ENCODE results near the gene MMP17.
A peak's percentile ranks its signal among the peaks of the same experiment; 100 is the strongest.

Gene MMP17

DNA sequence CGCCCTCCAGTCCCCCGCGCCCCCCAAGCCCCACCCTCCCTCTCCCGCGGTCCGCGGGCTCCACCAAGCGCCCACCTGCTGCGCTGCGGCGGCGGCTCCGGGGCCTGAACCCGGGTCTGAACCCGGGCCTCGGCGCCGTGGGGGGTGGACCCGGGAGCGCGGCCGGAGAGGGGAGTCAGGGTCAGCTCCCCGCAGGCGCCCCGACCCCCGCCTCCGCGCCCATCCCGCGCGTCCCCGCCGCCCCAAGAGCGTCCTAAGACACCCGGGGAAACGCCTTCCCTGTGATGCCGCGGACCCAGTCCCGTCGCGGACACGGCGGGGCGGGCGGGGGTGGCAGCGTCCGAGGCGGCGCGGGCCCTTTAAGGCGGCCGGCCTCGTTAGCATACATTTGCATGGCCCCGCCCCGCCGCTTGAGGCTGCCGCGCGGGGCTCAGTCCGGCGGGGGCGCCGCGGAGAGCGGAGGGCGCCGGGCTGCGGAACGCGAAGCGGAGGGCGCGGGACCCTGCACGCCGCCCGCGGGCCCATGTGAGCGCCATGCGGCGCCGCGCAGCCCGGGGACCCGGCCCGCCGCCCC, at the start of gene MMP17:
MMP17 (plus strand) TSS at position 433 of the 574 bp plus-strand sequence; CDS start at position 535, 102 bp downstream.
- FAIRE-seq = no peak
- DNase-seq (ENCODE audit: insufficient read length, low spot score) = peak; percentile 70

- DNase-seq (ENCODE audit: insufficient read length, low spot score) (no peak), FAIRE-seq (no peak)
These were observed 49.2 kb upstream of the MMP17 start for GRCh38 chr12:131779027-131779426.

- no peak for FAIRE-seq
- no peak for DNase-seq (ENCODE audit: insufficient read length, low spot score)
These were observed 46.1 kb upstream of the MMP17 start for GRCh38 chr12:131782061-131782460.

- no peak for DNase-seq (ENCODE audit: insufficient read length, low spot score)
- peak; percentile 66 for FAIRE-seq
These were observed 44.2 kb upstream of the MMP17 start for GRCh38 chr12:131783915-131784541.

DNA sequence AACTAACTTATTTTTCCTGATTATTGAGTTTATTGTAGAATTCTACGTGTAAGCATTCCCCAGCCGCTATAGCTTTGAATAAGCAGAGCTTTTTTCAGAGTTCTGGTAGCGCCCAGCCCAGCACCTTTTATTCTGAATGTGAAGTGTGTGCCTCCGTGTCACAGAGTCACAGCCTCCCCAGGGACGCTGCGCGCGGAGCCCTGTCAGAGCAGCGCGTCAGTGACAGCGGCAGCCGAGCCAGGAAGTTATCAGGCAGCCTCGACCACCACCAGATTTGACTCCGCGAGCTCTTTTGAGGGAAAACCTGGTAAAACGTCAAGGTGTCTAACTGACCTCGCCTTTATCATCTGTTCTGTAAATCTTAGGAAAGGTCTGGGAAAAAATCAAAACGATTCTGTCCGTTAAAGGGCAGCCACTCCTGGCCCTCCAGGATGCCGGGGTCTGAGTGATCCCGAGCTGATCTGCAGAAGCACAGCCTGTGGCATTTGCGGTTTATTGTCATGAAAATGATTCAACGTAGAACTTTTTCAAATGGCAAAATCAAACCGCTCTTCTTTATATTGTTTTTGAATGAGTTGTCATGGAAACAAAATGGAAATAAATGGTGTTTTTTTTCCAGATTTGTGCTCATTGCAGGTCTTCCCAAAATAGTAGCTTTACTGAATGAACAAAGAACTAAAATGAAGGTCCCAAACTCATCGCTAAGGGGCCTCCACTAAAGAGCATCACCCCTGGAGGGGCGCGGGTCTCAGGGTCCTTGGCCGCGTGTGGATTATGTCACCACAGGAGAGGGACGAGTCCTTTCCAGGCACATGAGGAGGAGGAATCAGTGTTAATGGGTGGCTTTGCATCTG, 43.1 kb upstream of the MMP17 start:
- DNase-seq (ENCODE audit: insufficient read length, low spot score) (no peak), FAIRE-seq (no peak)

DNA sequence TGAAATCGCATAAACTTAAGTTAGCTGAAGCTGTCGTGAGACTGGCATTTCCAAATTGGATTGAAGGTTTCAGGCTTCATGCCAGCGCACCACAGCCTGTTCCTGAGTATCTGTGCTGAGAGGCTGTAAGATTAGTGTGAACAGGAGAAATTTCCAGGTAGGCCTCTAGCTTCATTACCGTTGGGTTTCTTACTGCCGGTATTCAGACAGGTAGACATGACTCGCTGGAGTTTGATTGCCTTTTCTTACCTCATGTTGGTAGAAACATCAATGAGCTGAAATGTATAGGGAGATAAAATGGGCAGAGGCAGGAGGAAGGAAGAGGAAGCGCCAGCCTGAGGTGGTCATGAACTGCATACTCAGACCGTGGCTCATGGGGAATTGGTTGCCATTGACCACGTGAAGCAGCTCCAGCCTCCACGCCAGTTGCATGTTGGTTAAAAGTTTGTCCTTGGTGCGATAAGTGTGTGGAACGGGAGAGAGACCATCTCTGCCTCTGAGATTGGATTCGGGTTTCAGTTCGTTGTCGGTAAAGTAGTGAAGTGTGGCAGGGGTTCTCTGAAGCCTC, 42.3 kb upstream of the MMP17 start:
- FAIRE-seq = no peak
- no peak for DNase-seq (ENCODE audit: insufficient read length, low spot score)

DNA sequence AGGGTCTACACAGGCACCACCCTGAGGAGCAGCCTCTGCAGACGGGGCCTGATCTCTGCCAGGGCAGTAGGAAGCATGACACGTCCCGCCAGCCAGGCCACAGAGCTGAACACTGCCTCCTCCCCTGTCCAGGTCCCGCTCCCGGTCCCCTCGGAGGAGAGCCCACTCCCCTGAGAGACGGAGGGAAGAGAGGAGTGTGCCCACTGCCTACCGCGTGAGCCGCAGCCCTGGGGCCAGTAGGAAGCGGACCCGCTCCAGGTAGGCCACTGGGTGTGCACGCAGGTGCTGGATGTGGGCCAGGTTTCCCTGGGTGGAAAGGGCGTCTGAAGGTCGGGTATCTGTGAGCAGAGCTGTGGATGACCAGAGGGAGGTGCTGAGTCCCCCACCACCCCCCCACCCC, 41.9 kb upstream of the MMP17 start:
- no peak for DNase-seq (ENCODE audit: insufficient read length, low spot score)
- FAIRE-seq = no peak

GRCh38 chr12:131787143-131787660, 41.0 kb upstream of the MMP17 start:
- no peak for FAIRE-seq

GRCh38 chr12:131788070-131788469, 40.1 kb upstream of the MMP17 start:
- FAIRE-seq (no peak), DNase-seq (ENCODE audit: insufficient read length, low spot score) (no peak)

More at GRCh38 chr12:131787143-131787660, 41.0 kb upstream of the MMP17 start:
- DNase-seq (ENCODE audit: insufficient read length, low spot score) = no peak

DNA sequence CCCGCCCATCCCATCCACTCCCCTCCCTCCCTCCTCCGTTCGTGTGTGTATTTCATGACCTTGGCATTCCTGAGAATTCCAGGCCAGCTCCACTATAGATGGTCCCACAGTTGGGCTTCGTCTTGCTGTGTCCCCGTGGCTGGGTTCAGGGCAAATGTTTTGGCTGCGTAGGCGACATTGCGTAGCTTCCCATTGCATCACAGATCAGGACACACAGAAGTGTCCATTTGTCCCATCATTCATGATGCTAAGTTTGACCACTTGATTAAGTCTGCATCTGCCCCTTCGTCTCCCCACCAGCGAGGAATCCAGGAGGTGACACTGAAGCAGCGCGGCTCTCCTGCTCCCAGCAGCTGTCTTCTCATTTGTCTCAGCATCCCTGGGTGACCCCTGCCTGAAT, 38.6 kb upstream of the MMP17 start:
- FAIRE-seq (no peak), DNase-seq (ENCODE audit: insufficient read length, low spot score) (no peak)

- FAIRE-seq = no peak
- no peak for DNase-seq (ENCODE audit: insufficient read length, low spot score)
These were observed 34.8 kb upstream of the MMP17 start for GRCh38 chr12:131793243-131794022.

DNA sequence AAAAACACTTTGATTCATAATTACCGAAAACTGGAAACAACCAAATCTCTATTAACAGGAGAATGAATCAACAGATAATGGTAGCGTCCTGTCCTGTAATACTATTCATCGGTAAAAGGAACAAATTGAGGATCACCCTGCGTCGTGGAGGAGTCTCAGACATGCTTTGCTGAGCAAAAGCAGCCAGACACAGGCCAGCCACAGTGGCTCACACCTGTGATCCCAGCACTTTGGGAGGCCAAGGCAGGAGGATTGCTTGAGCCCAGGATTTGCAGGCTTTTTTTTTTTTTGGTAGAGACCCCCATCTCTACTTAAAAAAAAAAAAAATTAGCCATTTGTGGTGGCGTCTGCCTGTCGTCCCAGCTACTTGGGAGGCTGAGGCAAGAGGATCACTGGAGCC, 34.1 kb upstream of the MMP17 start:
- DNase-seq (ENCODE audit: insufficient read length, low spot score) = no peak
- no peak for FAIRE-seq

DNA sequence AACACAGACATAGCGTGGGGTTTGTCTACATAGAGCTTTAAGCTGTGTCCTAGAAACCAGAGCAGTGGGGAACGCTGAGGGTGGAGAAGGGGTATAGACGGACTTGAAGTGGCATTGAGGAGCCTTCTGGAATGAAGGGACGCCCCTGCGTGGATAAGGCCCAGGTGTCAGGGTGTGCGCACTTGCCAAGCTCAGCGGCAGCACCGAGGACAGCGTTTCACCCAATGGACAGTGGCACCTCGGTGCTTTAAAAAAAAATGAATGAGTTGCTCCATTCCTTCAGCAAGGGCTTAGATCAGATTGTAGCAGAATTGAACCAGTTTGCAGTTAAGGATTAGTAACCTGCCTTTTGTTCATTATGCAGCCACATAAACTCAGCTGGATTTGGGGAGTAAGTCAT, 33.6 kb upstream of the MMP17 start:
- DNase-seq (ENCODE audit: insufficient read length, low spot score) (no peak), FAIRE-seq (no peak)

- FAIRE-seq (no peak), DNase-seq (ENCODE audit: insufficient read length, low spot score) (no peak)
These were observed 33.1 kb upstream of the MMP17 start for GRCh38 chr12:131795064-131795463.

- DNase-seq (ENCODE audit: insufficient read length, low spot score) = no peak
- no peak for FAIRE-seq
These were observed 32.3 kb upstream of the MMP17 start for GRCh38 chr12:131795690-131796410.

DNA sequence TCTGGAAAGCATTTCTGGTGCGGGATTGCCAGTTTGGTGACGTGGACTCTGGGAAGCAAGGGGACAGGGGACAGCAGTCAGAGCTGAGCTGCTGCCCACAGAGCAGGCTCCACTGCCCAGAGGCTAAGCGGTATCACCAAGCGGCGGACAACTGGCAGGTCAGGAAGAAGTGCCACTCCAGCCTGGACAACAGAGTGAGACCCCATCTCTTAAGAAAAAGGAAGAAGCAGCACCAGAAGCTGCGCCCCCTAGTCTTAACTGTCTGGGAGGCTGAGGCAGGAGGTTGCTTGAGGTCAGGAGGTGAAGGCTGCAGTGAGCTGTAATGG, 31.8 kb upstream of the MMP17 start:
- DNase-seq (ENCODE audit: insufficient read length, low spot score) (no peak), FAIRE-seq (no peak)

- FAIRE-seq (no peak), DNase-seq (ENCODE audit: insufficient read length, low spot score) (no peak)
These were observed 31.2 kb upstream of the MMP17 start for GRCh38 chr12:131796754-131797587.

DNA sequence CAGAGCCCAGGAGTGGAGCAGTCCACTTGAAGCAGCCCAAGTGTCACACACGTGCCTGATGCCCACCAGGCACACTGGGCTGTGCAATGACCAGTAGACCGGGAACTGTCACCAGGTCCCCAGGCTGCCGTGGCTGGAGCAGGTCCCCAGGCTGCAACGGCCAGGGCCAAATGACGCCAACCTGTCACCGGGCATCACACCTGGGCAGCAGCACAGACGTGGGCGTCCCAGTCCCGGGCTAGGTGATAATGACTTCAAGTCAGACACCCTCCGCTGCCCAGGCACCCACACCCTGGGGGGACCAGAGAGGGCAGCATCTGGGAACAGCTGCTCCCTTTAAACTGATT, 30.6 kb upstream of the MMP17 start:
- DNase-seq (ENCODE audit: insufficient read length, low spot score) = no peak
- FAIRE-seq = no peak

DNA sequence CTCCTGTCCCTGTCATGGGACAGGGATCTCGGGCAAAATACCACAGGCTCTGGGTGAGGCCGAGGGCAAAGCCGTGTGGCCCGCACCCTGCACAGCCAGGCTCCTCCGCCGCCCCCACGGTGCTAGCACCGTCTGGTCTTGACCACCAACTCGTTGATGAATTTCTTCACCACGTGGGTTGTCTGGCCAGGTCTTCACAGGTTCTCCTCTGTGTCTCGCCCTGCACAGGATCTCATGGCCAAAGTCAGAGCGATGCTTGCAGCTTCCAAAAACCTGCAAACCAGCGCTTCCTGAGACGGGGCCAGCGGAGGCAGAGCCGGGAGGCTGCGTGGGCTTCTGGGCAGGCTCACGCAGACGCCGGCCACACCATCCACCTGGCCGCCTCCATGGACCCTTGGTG, 29.0 kb upstream of the MMP17 start:
- FAIRE-seq (no peak), DNase-seq (ENCODE audit: insufficient read length, low spot score) (no peak)
